Measurements from ENCODE around the gene RACGAP1. TPM values are rescaled to one million over a fixed set of nuclear protein-coding genes. Genes with fewer than 3 reads are reported as not detected.

Gene RACGAP1
- total and polyA plus RNA-seq, 2 of the 8 experiments (the other 6 are each of a cell fraction or from before 2014, with no cell fraction given): 18.0 to 66.3 TPM

- no peaks in the 10 kb centered on the region for H3K4me1 ChIP-seq (replicated peaks in 1 of 4; ENCODE audit: control insufficient read depth in 3 of 4, insufficient read depth in 4 of 4, low read length in 3 of 4)
- no peaks in the 10 kb centered on the region; the same call in 1 of the 2 replicates for H3K23me2 ChIP-seq (ENCODE audit: low read depth, low read length)
- no peak overlapping the region for H4K8ac ChIP-seq (ENCODE audit: extremely low read depth, insufficient read depth, low read length)
- peaks cover 2% of the 10 kb centered on the region; the same call in 1 of the 2 replicates for H3K79me1 ChIP-seq (ENCODE audit: low read depth, low read length)
- no peak overlapping the region for H3K4me2 ChIP-seq (ENCODE audit: insufficient read depth in 1 of 2, low read depth in 2 of 2, low read length in 2 of 2)
- H3K27ac ChIP-seq (ENCODE audit: low read depth, low read length): no peak overlapping the region
- H3K4ac ChIP-seq (replicated peaks; ENCODE audit: insufficient read length, low read depth, low read length): no peak overlapping the region
- no peak overlapping the region for H4K91ac ChIP-seq (replicated peaks; ENCODE audit: insufficient read length, low read length)
- TF ChIP-seq HDAC2 (IDR thresholded peaks at IDR 0.05; ENCODE audit: borderline replicate concordance in 1 of 2, low read depth in 2 of 2, low read length in 2 of 2): no peak
- no peak for TF ChIP-seq FOSL1 (IDR thresholded peaks at IDR 0.05; ENCODE audit: insufficient read depth, low read depth, low read length)
- no peak for TF ChIP-seq SP2 (IDR thresholded peaks at IDR 0.05; ENCODE audit: low read length)
- no peak overlapping the region for H2AK5ac ChIP-seq (ENCODE audit: low read depth, low read length)
- CTCF ChIA-PET (ENCODE audit: partially characterized antibody): interaction anchor here (0.6 to 0.9 kb wide), 2 partner anchors 39 to 159 kb away, joined by 3 read pairs; no protein-coding TSS in a partner anchor
- H4K20me1 ChIP-seq (replicated peaks in 1 of 2; ENCODE audit: control insufficient read depth in 1 of 2, insufficient read depth in 2 of 2, low read length in 2 of 2): no peaks in the 10 kb centered on the region
- no peak overlapping the region for H2BK12ac ChIP-seq (ENCODE audit: low read depth, low read length)
- H3K18ac ChIP-seq (ENCODE audit: extremely low read depth, low read length): no peak overlapping the region
- no peak overlapping the region for H3K4me3 ChIP-seq (ENCODE audit: extremely low read depth in 1 of 4, insufficient read depth in 2 of 4, low read depth in 3 of 4, low read length in 4 of 4)
- H2BK20ac ChIP-seq (ENCODE audit: low read length): no peak overlapping the region
- H3K79me2 ChIP-seq (ENCODE audit: control insufficient read depth in 1 of 2, insufficient read depth in 2 of 2, low read length in 2 of 2): peaks cover 0 to 30% of the 10 kb centered on the region in 2 experiments; a peak in 3 of 4 replicates
- H3K56ac ChIP-seq (replicated peaks; ENCODE audit: insufficient read length, low read depth, low read length): no peak overlapping the region
- no peak overlapping the region for H3K14ac ChIP-seq (ENCODE audit: insufficient read length)
- H3K9me3 ChIP-seq (ENCODE audit: insufficient read depth in 2 of 2, low read depth in 1 of 2, low read length in 1 of 2): no peaks in the 10 kb centered on the region
- POLR2A ChIA-PET (ENCODE audit: partially characterized antibody): no interaction called here
- H4K5ac ChIP-seq (ENCODE audit: insufficient read length, low read depth, low read length): no peak overlapping the region
- H2BK120ac ChIP-seq (replicated peaks; ENCODE audit: low read depth, low read length): no peak overlapping the region
- FAIRE-seq: no peak
- H2BK5ac ChIP-seq (ENCODE audit: low read depth, low read length): no peak overlapping the region
- no peak overlapping the region for H2BK15ac ChIP-seq (ENCODE audit: low read length)
- DNase-seq (ENCODE audit: low read depth in 1 of 2, low spot score in 2 of 2): no peak
- H3K9ac ChIP-seq (replicated peaks in 1 of 4; ENCODE audit: extremely low read depth in 1 of 4, low read depth in 3 of 4, low read length in 3 of 4): no peak overlapping the region
- no peaks in the 10 kb centered on the region for H3K27me3 ChIP-seq (replicated peaks in 1 of 4; ENCODE audit: control insufficient read depth in 3 of 4, extremely low read depth in 1 of 4, insufficient read depth in 3 of 4, low read length in 3 of 4)
- H3K23ac ChIP-seq (ENCODE audit: insufficient read length): no peak overlapping the region
- H3K36me3 ChIP-seq (ENCODE audit: control insufficient read depth in 2 of 4, insufficient read depth in 4 of 4, low read length in 3 of 4): no peaks in the 10 kb centered on the region
- H2AFZ ChIP-seq (ENCODE audit: low read length): no peak overlapping the region
- 92% methylated on average over 3 of the region's 3 CpGs; no CpG with 5 or more reads in 1 of the 2 experiments for WGBS, 2 experiments (ENCODE audit: extremely low coverage in 1 of 2, insufficient coverage in 1 of 2, insufficient read length in 1 of 2, insufficient replicate concordance in 2 of 2, low coverage in 1 of 2, low lambda C conversion rate in 2 of 2, missing lambda C conversion rate in 1 of 2)
These were observed 1.4 kb upstream of the RACGAP1 start for GRCh38 chr12:50026691-50027090.
